ENCODE data around the gene SFXN1.
"Not testable (repeated sequence)": the region's sequence is repeated elsewhere in the genome, so short reads cannot be mapped to it uniquely, and the experiment has no call there.

Gene SFXN1

GRCh38 chr5:175501759-175502158 lies 23.4 kb downstream of the SFXN1 start:
- no peak for DNase-seq

DNA sequence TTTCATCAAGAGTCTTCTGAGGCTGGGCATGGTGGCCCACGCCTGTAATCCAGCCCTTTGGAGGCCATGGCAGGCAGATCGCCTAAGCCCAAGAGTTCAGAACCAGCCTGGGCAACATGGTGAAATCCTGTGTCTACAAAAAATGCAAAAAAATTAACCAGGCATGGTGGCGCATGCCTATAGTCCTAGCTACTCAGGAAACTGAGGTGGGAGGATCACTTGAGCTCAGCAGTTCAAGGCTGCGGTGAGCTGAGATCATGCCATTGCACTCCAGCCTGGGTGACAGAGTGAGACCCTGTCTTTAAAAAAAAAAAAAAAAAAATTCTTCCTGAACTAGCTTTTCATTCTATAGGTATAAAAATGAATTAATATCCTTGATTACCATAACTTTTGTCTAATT lies 29.3 kb downstream of the SFXN1 start:
- not testable (repeated sequence) for DNase-seq

GRCh38 chr5:175508896-175509295 lies 30.5 kb downstream of the SFXN1 start:
- no peak for DNase-seq

DNA sequence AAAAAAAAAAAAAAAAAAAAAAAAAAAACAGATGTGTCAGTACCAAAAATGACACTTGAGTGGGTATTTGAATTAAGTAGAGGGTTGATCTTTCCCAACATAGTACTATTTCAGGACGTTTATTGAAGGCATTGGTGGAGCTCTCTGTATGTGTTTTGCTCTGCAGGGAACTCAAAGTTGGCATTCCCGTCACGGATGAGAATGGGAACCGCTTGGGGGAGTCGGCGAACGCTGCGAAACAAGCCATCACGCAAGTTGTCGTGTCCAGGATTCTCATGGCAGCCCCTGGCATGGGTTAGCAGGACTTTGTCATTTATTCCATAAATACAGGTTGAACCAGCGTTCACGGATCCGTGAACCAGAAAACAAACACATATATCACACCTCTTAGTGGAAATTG lies 34.9 kb downstream of the SFXN1 start:
- DNase-seq: no peak

DNA sequence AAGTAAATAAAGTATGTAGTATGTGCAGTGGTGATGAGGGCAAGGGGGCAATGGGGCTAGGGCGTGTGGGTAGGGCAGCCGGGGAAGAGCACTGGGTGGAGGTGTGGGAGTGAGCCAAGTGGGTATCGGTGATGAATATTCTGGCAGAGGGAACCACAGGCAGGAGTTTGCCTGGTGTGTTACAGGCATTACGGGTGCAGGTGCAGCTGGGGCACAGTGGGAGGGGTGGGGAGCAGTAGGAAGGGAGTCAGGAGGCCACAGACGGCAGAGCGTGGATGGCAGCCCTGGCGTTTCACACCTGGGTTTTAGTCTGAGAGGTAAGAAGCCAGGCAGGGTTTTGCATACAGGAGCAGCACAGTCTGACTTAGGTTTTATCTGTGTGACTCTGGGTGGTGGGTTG lies 35.4 kb downstream of the SFXN1 start:
- DNase-seq: no peak

DNA sequence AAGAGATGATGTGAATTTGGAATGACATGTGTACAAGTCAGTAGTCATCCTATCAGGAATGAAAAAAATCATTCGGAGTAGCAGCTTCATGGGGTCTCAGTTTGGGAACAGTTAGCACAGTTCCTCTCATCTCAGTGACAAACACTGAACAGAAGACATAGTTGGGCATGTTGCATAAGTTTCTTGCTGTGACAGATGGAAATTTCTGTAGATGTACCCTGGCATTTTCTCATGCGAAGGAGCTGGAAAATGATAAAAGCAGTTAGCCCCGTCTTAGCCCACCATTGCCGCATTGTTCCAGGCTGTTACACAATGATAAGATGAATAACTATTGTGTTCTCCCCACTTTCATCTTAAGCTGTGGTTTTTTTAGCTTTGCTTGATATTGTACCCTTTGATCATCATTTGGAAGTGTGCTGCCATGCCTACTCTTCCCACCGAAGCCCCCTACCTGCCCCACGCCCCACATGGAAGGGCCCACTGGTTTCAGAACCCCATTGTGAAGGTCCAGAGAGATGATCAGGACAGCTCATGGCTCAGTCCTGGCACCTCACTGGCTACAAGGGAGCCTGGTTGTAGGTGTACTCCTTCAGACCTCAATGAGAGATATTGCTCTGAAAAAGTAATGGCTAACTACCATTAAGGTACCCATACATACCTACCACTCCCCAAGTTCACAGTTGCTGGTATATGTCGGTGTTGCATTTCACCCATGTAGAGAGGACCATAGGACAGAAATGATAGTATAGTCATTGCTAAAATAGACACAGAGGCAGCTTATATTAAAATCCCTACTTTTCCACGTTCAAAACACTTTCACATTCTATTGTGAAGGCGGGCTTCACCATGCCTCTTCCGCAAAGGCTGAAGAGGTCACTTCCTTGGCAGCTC lies 38.8 kb downstream of the SFXN1 start:
- no peak for DNase-seq

DNA sequence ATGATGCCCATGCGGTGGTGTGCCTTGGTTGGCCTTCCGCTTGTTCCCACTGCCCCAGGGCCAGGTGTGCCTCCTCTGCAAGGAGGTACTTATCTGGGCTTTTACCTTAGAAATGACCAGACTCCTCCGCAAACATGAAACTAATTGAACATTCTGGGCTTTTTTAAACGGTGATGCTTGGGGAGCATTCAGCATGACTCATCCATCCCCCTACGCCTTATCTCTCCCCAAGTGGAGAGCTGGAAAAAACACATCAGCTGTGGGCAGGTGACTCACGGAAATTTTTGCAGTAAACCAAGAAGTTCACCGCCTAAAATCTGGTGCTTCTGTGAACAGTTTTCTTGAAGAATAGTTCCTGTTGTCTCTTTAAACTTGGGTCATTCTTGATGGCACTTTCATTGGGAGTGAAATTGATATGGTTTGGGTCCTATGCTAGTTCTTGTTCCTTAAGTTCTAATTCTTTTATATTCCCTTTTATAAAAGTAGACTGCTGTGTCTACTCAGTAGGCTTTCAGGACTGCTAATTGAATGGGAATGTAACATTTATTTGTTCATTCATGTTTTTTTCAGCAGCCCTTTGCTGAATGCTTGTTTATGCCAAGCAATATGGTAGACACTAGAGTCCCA lies 39.6 kb downstream of the SFXN1 start:
- DNase-seq: no peak

DNA sequence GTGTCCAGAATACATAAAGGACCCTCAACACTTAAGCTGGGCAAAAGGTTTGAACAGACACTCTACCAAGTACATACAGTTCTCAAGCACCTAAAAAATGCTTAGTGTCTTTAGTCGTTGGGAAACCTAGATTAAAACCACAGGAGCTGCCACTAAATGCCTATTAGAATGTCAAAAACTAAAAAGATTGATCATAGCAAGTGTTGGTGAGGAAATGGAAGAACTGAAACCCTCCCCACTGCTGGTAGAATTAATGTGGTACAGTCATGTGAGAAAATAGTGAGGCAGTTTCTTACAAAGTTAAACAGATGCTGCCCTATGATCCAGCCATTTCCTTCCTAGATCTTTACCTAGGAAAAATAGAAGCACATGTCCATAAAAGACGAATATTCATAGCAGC lies 40.6 kb downstream of the SFXN1 start:
- no peak for DNase-seq

GRCh38 chr5:175520321-175520720 lies 42.0 kb downstream of the SFXN1 start:
- DNase-seq: no peak

DNA sequence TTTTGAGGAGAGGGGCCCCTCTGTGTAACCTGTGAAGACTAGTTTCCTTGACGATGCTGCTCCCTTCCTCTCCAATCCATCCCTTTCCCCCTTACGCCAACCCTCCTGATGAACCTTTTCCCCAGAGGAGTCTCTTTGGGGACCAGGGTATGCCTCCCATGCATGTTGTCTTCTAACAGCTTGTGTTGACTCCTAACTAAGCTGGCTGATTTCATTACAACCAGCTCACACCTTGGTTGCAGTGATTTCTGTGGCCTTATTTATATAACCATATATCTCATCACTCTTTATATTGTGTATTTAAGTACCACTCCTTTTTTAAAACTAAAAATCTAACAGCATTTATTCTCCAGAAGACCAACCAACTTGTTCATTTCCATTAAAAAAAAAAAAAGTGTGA lies 42.5 kb downstream of the SFXN1 start:
- no peak for DNase-seq

- no peak for DNase-seq
These were observed 43.0 kb downstream of the SFXN1 start for GRCh38 chr5:175521313-175521833.

DNA sequence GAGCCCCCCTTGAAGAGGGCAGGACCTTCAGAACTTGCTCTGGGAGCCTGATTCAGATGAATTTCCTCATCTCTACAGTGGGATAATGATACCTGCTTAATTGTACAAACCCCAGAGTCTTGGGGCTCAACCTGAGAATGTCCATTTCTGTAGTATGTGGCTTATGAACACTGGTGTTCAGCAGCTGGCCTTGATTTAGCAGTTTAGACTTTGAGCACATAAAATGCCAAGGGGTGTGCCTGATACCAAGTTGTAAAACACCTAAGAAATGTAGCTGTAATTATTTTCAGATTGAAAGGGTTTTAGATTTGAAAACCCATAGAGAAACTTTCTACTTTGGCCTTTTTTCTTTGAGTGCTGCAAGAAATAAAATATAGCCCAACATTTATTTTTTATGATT lies 44.9 kb downstream of the SFXN1 start:
- no peak for DNase-seq

- no peak for DNase-seq
These were observed 45.9 kb downstream of the SFXN1 start for GRCh38 chr5:175524211-175524610.

DNA sequence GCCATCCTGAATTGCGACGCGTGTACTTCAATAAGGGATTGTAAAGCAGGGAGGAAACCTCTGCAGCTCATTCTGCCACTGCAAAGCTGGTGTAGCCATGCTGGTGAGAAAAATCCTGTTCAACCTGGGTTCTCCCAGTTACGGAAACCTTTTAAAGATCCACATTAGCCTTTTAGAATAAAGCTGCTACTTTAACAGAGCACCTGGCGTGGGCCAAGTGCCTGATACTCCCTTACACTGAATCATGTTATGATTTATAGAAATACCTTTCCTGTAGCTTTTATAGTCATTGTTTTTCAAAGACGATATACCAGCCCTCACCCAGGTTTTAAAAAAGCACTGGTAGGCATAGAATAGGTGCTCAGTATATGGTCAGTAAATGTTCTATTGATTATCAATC lies 48.3 kb downstream of the SFXN1 start:
- no peak for DNase-seq

DNA sequence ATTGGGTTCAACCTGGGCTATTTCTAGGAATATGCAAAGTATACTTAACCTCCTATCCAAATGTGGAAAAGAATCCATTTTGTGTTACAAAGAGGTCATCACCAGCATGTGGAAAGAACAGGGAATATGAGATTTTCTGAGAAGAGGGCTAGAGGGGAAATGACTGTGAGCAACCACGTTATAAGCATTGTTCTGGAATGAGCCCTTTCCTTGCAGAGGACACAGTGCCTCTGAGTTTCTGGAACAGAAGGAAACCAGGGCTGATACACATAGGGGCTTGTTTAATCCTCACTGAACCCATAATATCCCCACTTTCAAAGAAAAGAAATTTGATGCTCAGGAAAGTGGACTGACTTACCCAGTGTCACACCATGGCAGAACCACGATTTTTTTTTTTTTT lies 53.0 kb downstream of the SFXN1 start:
- DNase-seq: no peak

DNA sequence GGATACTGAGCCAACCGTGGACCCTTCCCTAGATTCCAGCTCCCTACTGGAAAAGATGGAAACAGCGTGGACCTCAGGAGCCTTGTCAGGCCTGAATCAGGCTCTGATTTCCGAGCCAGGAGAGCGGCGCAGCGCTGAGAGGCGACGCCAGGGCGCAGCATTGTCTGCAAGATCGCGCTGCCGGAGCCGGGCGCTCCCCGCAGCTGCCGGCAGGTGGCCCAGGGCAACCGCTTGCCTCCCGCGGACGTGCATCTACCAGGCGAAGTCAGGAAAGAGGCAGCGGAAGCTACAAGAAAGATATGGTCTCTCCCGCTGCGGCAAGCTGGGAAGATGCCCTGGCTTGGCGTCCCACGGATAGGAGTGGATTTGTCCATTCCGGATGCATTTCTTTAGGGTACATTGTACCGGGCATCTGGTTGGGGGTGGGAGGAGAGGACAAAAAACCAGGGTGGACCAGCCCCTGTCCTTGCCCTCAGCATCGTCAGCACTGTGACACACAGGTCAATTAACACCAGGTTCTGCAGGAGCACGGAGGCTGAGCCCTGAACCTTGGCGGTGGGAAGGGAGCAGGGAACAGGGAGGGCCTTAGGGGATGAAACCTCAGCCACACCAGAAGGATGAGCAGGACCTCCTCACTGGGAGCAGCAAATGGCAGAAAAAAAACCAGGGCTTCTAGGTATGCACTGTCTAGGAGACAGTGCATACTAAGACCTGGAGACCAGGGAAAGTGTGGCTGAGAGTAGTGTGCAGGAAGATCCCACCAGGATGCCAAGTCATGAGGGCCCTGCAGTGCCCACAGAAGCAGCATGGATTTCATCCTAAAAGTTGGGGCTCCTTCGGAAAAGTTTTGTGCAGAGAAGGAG lies 55.9 kb downstream of the SFXN1 start:
- DNase-seq: peak; percentile 93

DNA sequence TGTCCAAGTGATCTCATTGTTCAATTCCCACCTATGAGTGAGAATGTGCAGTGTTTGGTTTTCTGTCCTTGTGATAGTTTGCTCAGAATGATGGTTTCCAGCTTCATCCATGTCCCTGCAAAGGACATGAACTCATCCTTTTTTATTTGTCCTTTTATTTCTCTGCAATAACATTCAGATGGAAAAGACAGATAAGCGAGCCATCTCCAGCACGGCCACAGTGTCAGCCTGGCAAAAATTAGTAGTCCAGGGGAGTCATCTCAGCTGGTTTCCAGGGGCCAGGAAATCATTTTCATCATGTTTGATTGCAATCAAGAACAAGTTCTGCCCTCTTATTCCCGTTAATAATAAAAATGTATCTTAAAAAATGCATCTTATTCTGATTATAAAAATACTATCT lies 57.0 kb downstream of the SFXN1 start:
- not testable (repeated sequence) for DNase-seq

GRCh38 chr5:175535796-175536195 lies 57.4 kb downstream of the SFXN1 start:
- DNase-seq: no peak

- no peak for DNase-seq
These were observed 60.2 kb downstream of the SFXN1 start for GRCh38 chr5:175538576-175538975.

GRCh38 chr5:175539936-175540335 lies 61.6 kb downstream of the SFXN1 start:
- no peak for DNase-seq

DNA sequence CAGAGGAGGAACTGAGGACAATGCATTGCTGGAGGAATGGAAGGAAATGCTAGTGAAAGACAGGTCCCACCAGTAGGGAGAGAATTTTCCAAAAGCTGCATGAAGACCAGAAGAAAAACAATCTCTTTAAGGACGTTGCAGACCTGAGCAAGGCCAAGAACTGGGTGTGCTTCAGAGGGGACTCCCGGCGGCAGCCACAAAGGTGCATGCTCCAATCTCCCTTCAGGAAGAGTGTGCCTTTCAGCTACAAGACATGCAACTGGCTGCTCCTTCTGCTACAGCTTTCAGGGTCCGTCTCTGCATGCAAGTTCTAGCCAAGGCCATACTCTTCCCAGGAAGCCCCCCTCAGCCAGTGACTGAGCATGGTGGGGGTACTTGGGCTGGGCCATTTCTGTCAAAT lies 62.9 kb downstream of the SFXN1 start:
- no peak for DNase-seq

DNA sequence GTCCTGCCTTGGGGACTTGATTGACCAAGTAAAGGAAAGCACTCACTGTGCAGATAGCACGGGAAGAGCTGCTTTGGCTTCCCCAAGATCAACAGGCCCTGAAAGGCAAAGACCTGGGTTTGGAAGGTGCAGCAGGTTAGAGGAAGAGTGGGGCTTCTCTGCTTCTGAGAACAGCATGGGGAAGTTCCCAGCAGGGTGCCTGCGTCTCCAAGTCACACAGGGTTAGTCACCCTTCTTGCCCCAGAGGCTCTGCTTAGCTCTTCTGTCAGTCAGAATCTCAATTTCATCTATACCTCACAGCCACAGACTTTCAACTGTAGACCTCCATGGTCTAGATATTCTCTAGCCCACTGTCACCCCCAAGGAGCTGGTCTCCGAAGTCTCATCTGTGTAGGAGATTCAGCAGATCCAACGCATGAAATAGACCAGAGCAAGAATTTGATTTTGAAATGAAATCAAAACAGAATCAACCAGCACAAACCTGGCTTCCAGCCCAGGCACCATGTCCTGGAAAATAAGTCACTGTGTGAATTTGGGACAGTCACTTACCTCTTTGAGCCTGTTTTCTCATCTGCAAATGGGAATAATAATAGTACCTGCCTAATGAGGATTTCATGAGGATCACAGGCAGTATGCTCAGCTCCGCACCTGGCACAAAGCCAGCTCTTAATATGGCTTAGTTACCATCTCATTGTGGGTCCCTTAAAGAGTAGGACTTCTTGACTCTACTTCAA lies 64.0 kb downstream of the SFXN1 start:
- DNase-seq: no peak

GRCh38 chr5:175542966-175543235 lies 64.5 kb downstream of the SFXN1 start:
- no peak for DNase-seq
